ENCODE data around the gene NOP10.

The NOP10 gene

GRCh38 chr15:34332553-34333120 lies 10.3 kb downstream of the NOP10 start:
- no peak for DNase-seq (ENCODE audit: low read depth in 2 of 2)

GRCh38 chr15:34331809-34332208 lies 11.1 kb downstream of the NOP10 start:
- no peak for DNase-seq (ENCODE audit: low read depth in 2 of 2)

- DNase-seq (ENCODE audit: low read depth in 2 of 2): no peak
Observed at GRCh38 chr15:34330279-34330678, 12.7 kb downstream of the NOP10 start.

GRCh38 chr15:34329006-34329405 lies 13.9 kb downstream of the NOP10 start:
- no peak for DNase-seq (ENCODE audit: low read depth in 2 of 2)

GRCh38 chr15:34327906-34328305 lies 15.0 kb downstream of the NOP10 start:
- DNase-seq (ENCODE audit: low read depth in 2 of 2): no peak

GRCh38 chr15:34325368-34325767 lies 17.6 kb downstream of the NOP10 start:
- no peak for DNase-seq (ENCODE audit: low read depth in 2 of 2)

GRCh38 chr15:34324933-34325332 lies 18.0 kb downstream of the NOP10 start:
- no peak for DNase-seq (ENCODE audit: low read depth in 2 of 2)

- DNase-seq (ENCODE audit: low read depth in 2 of 2): no peak
Observed at GRCh38 chr15:34323217-34323616, 19.7 kb downstream of the NOP10 start.

GRCh38 chr15:34318277-34319079 lies 24.5 kb downstream of the NOP10 start:
- DNase-seq (ENCODE audit: low read depth in 2 of 2): no peak

- no peak for DNase-seq (ENCODE audit: low read depth in 2 of 2)
Observed at GRCh38 chr15:34314491-34315490, 28.1 kb downstream of the NOP10 start.

GRCh38 chr15:34311563-34311962 lies 31.4 kb downstream of the NOP10 start:
- DNase-seq (ENCODE audit: low read depth in 2 of 2): no peak

GRCh38 chr15:34304613-34305012 lies 38.3 kb downstream of the NOP10 start:
- no peak for DNase-seq (ENCODE audit: low read depth in 2 of 2)

GRCh38 chr15:34301058-34301457 lies 41.9 kb downstream of the NOP10 start:
- DNase-seq (ENCODE audit: low read depth in 2 of 2): no peak

- no peak for DNase-seq (ENCODE audit: low read depth in 2 of 2)
Observed at GRCh38 chr15:34297059-34297458, 45.9 kb downstream of the NOP10 start.

- DNase-seq (ENCODE audit: low read depth in 2 of 2): no peak
Observed at GRCh38 chr15:34292621-34293020, 50.3 kb downstream of the NOP10 start.
